Lower lobe of right lung (tissue), 2 donors: ENCODE results near the gene GABRD. TPM values are rescaled to one million over a fixed set of nuclear protein-coding genes. Genes with fewer than 3 reads are reported as not detected.
A peak's percentile ranks its signal among the peaks of the same experiment; 100 is the strongest.

ENCODE experiments used
- ATAC-seq, 2 donors: fragments of 200-7000 bp; cut with Tn5 transposase; one replicate each; pipeline ENCODE4 v1.9.1; 2020 to 2022; ENCODE audit warnings: mild to moderate bottlenecking in 2 of 2, moderate library complexity in 2 of 2
- DNase-seq: peaks from one replicate; pipeline ENCODE4 v3.0.0-alpha.2; 2020
- H3K27ac ChIP-seq: fragments of 200-600 bp; one replicate; pipeline ENCODE4 v1.8.0; 2022
- H3K27me3 ChIP-seq: fragments of 200-600 bp; one replicate; pipeline ENCODE4 v1.8.0; 2022; ENCODE audit warnings: low read depth
- H3K36me3 ChIP-seq: fragments of 200-600 bp; one replicate; pipeline ENCODE4 v1.8.0; 2022; ENCODE audit warnings: mild to moderate bottlenecking
- H3K4me1 ChIP-seq: fragments of 200-600 bp; one replicate; pipeline ENCODE4 v1.8.0; 2022
- H3K4me3 ChIP-seq: fragments of 200-600 bp; one replicate; pipeline ENCODE4 v1.8.0; 2022; ENCODE audit warnings: mild to moderate bottlenecking
- H3K9me3 ChIP-seq: fragments of 200-600 bp; one replicate; pipeline ENCODE4 v1.8.0; 2022
- CTCF ChIP-seq: fragments of 200-600 bp; IDR thresholded peaks from one replicate; pipeline ENCODE4 v1.8.0; 2022; ENCODE audit warnings: antibody characterized with exemption, mild to moderate bottlenecking
- intact Hi-C: fragments of 100-400 bp; cut with DNase I; formaldehyde crosslinking; loops from one replicate; pipeline ENCODE4 v1.11.0; 2022
- total RNA-seq: library from RNA; stranded (reverse); fragmentation: NEBNext Ultra II Directional; extraction: Animal tissue kit (Norgen Biotek cat#: 25700); gene quantifications from one replicate; pipeline ENCODE4 v1.2.1, GENCODE V29; 2021
- donor health status: DM: no; HTN: yes; CAD: no; lungs with severe emphysema.

The GABRD gene
- total RNA-seq, 1 donor from 2014 or later, result 2.7 TPM

- TF ChIP-seq CTCF, result no peak
- H3K27ac ChIP-seq, result no peak overlapping the region
- intact Hi-C loops, result no loop called here
- ATAC-seq (no peak), DNase-seq (no peak)
- no peaks in the 10 kb centered on the region for H3K4me1 ChIP-seq
- H3K4me3 ChIP-seq, result no peak overlapping the region
- H3K27me3 ChIP-seq, result peaks cover 17% of the 10 kb centered on the region
- H3K36me3 ChIP-seq, result no peaks in the 10 kb centered on the region
- no peaks in the 10 kb centered on the region for H3K9me3 ChIP-seq
These were observed 30.8 kb upstream of the GABRD start for GRCh38 chr1:1988061-1988945.

GRCh38 chr1:1989102-1989542 lies 30.0 kb upstream of the GABRD start:
- H3K36me3 ChIP-seq, result no peaks in the 10 kb centered on the region
- no peaks in the 10 kb centered on the region for H3K4me1 ChIP-seq
- DNase-seq (no peak), ATAC-seq (peak; percentile 31 to 39)
- H3K4me3 ChIP-seq, result no peak overlapping the region
- intact Hi-C loops, result no loop called here
- peak overlapping the region; percentile 62 for H3K27ac ChIP-seq
- H3K9me3 ChIP-seq, result no peaks in the 10 kb centered on the region
- peaks cover 17% of the 10 kb centered on the region for H3K27me3 ChIP-seq
- no peak for TF ChIP-seq CTCF

GRCh38 chr1:1989789-1990188 lies 29.4 kb upstream of the GABRD start:
- Histone ChIP-seq H3K4me1 (no peaks in the 10 kb centered on the region), H3K4me3 (no peak overlapping the region), H3K9me3 (no peaks in the 10 kb centered on the region), H3K36me3 (no peaks in the 10 kb centered on the region), H3K27ac (peak overlapping the region; percentile 62), H3K27me3 (peaks cover 17% of the 10 kb centered on the region)
- no peak for DNase-seq
- TF ChIP-seq CTCF, result no peak
- peak in 1 of 2 donors; percentile 9 for ATAC-seq
- intact Hi-C loops, result no loop called here

GRCh38 chr1:1990222-1990621 lies 28.9 kb upstream of the GABRD start:
- H3K9me3 ChIP-seq, result no peaks in the 10 kb centered on the region
- no peaks in the 10 kb centered on the region for H3K4me1 ChIP-seq
- intact Hi-C loops, result no loop called here
- H3K27ac ChIP-seq, result peak overlapping the region; percentile 62
- H3K4me3 ChIP-seq, result no peak overlapping the region
- no peak for TF ChIP-seq CTCF
- DNase-seq (no peak), ATAC-seq (peak; percentile 50 to 73)
- H3K27me3 ChIP-seq, result peaks cover 17% of the 10 kb centered on the region
- H3K36me3 ChIP-seq, result no peaks in the 10 kb centered on the region

GRCh38 chr1:1994536-1994935 lies 24.6 kb upstream of the GABRD start:
- no peak for TF ChIP-seq CTCF
- no peak overlapping the region for H3K27ac ChIP-seq
- peaks cover 3% of the 10 kb centered on the region for H3K27me3 ChIP-seq
- H3K9me3 ChIP-seq, result no peaks in the 10 kb centered on the region
- DNase-seq (no peak), ATAC-seq (no peak)
- H3K4me1 ChIP-seq, result peaks cover 7% of the 10 kb centered on the region
- no peak overlapping the region for H3K4me3 ChIP-seq
- intact Hi-C loops, result no loop called here
- no peaks in the 10 kb centered on the region for H3K36me3 ChIP-seq
